ENCODE data around the gene GJA10. TPM values are rescaled to one million over a fixed set of nuclear protein-coding genes. Genes with fewer than 3 reads are reported as not detected.

GJA10 gene
- total RNA-seq, 1 experiment from 2014 or later, result not detected

DNA sequence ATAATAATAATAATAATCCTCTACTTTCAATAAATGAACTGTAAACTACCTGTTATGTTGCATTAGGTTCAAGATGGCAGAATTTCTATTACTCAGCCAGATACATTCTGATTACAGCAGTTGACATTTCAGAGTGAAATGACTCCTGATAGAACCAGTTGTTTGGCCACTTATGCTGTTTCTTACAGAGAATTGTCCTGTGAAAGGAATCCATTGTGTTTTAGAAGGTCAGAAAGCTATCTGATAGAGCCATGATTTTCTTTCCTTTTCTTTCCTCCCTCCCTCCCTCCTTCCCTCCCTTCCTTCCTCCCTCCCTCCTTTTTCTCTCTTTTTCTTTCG, 16.6 kb downstream of the GJA10 start:
- no peaks in the 10 kb centered on the region for H3K27me3 Mint-ChIP-seq (ENCODE audit: insufficient read depth, unreplicated experiment)
- H3K27ac Mint-ChIP-seq (ENCODE audit: low read depth, unreplicated experiment), result no peak overlapping the region
- TF ChIP-seq, protein P1, sequence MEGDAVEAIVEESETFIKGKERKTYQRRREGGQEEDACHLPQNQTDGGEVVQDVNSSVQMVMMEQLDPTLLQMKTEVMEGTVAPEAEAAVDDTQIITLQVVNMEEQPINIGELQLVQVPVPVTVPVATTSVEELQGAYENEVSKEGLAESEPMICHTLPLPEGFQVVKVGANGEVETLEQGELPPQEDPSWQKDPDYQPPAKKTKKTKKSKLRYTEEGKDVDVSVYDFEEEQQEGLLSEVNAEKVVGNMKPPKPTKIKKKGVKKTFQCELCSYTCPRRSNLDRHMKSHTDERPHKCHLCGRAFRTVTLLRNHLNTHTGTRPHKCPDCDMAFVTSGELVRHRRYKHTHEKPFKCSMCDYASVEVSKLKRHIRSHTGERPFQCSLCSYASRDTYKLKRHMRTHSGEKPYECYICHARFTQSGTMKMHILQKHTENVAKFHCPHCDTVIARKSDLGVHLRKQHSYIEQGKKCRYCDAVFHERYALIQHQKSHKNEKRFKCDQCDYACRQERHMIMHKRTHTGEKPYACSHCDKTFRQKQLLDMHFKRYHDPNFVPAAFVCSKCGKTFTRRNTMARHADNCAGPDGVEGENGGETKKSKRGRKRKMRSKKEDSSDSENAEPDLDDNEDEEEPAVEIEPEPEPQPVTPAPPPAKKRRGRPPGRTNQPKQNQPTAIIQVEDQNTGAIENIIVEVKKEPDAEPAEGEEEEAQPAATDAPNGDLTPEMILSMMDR (IDR thresholded peaks at IDR 0.05; ENCODE audit: unreplicated experiment), result no peak
- POLR2A ChIA-PET, result interaction anchor here (0.7 kb wide), 2 partner anchors 195 to 950 kb away, joined by 3 to 5 read pairs; no protein-coding TSS in a partner anchor
- no peak for DNase-seq (ENCODE audit: unreplicated experiment)
- no peaks in the 10 kb centered on the region for H3K4me1 Mint-ChIP-seq (ENCODE audit: insufficient read depth, unreplicated experiment)
- no TSS peak for BruUV-seq (replicated peaks)
- H3K4me3 Mint-ChIP-seq (ENCODE audit: unreplicated experiment), result no peak overlapping the region
- no peaks in the 10 kb centered on the region for H3K9me3 Mint-ChIP-seq (ENCODE audit: unreplicated experiment)
- intact Hi-C loops (cut with micrococcal nuclease), result no loop called here
- no peaks in the 10 kb centered on the region for H3K36me3 Mint-ChIP-seq (ENCODE audit: insufficient read depth, unreplicated experiment)
- CTCF ChIA-PET, result no interaction called here

DNA sequence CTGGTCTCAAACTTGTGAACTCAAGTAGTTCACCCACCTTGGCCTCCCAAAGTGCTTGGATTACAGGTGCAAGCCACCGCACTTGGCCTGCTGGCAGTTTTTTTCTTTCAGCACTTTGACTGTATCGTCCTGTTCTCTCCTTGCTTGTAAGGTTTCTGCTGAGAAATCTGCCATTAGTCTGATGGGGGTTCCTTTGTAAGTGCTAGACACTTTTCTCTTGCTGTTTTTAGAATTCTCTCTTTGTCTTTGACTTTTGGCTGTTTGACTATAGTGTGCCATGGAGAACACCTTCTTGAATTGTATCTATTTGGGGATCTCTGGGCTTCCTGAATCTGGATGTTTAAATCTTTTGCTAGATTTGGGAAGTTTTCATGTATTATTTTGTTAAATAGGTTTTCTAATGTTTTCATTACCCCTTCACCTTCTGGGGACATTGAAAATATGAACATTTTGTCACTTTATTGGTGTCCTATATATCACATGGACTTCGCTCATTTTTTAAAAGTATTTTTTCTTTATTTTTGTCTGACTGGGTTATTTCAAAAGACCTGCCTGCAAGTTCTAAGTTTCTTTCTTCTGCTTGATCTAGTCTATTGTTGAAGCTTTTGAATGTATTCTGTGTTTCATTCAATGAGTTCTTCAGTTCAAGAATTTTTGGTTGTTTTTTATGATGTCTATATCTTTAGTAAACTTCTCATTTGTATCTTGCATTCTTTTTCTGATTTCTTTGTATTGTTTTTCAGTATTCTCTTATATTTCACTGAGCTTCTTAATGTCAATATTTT, 22.1 kb downstream of the GJA10 start:
- Mint-ChIP-seq H3K36me3 (ENCODE audit: insufficient read depth, unreplicated experiment) (no peaks in the 10 kb centered on the region), H3K9me3 (ENCODE audit: unreplicated experiment) (peaks cover 8% of the 10 kb centered on the region), H3K27me3 (ENCODE audit: insufficient read depth, unreplicated experiment) (no peaks in the 10 kb centered on the region), H3K4me3 (ENCODE audit: unreplicated experiment) (no peak overlapping the region), H3K27ac (ENCODE audit: low read depth, unreplicated experiment) (no peak overlapping the region), H3K4me1 (ENCODE audit: insufficient read depth, unreplicated experiment) (no peaks in the 10 kb centered on the region)
- CTCF ChIA-PET, result interaction anchor here (0.6 to 1.0 kb wide), 3 partner anchors 24 to 76 kb away, joined by 3 to 5 read pairs (median 4); no protein-coding TSS in a partner anchor
- no peak for DNase-seq (ENCODE audit: unreplicated experiment)
- intact Hi-C loops (cut with micrococcal nuclease), result no loop called here
- POLR2A ChIA-PET, result no interaction called here
- no TSS peak for BruUV-seq (replicated peaks)
- TF ChIP-seq, protein P1 (IDR thresholded peaks at IDR 0.05; ENCODE audit: unreplicated experiment), result no peak

DNA sequence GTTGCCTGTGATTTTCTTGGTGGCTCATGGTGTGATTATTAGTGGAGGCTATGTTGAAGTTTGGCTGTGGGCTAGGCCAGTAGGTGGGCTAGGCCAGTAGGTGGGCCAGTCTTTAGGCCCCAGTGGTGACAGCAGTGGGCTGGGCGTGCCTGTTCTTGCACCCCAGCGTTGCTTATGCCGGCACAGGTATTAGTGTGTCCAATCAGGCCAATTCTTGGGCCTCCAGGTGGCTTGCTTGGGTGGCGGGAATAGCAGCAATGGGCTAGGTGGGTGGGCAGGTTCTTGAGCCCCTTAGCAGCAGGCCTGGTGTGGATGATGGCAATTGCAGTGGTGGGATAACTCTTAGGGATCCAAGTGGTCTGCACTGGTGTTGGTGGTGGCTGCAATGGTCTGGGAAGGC, 22.9 kb downstream of the GJA10 start:
- H3K9me3 Mint-ChIP-seq (ENCODE audit: unreplicated experiment), result peaks cover 8% of the 10 kb centered on the region
- no peak overlapping the region for H3K27ac Mint-ChIP-seq (ENCODE audit: low read depth, unreplicated experiment)
- TF ChIP-seq, protein P1 (IDR thresholded peaks at IDR 0.05; ENCODE audit: unreplicated experiment), result no peak
- no peak for DNase-seq (ENCODE audit: unreplicated experiment)
- POLR2A ChIA-PET, result no interaction called here
- BruUV-seq (replicated peaks), result no TSS peak
- CTCF ChIA-PET, result interaction anchor here (0.6 to 0.7 kb wide), 2 partner anchors 63 to 77 kb away, joined by 3 to 5 read pairs; no protein-coding TSS in a partner anchor
- no peaks in the 10 kb centered on the region for H3K36me3 Mint-ChIP-seq (ENCODE audit: insufficient read depth, unreplicated experiment)
- intact Hi-C loops (cut with micrococcal nuclease), result no loop called here
- no peaks in the 10 kb centered on the region for H3K4me1 Mint-ChIP-seq (ENCODE audit: insufficient read depth, unreplicated experiment)
- H3K27me3 Mint-ChIP-seq (ENCODE audit: insufficient read depth, unreplicated experiment), result no peaks in the 10 kb centered on the region
- no peak overlapping the region for H3K4me3 Mint-ChIP-seq (ENCODE audit: unreplicated experiment)

DNA sequence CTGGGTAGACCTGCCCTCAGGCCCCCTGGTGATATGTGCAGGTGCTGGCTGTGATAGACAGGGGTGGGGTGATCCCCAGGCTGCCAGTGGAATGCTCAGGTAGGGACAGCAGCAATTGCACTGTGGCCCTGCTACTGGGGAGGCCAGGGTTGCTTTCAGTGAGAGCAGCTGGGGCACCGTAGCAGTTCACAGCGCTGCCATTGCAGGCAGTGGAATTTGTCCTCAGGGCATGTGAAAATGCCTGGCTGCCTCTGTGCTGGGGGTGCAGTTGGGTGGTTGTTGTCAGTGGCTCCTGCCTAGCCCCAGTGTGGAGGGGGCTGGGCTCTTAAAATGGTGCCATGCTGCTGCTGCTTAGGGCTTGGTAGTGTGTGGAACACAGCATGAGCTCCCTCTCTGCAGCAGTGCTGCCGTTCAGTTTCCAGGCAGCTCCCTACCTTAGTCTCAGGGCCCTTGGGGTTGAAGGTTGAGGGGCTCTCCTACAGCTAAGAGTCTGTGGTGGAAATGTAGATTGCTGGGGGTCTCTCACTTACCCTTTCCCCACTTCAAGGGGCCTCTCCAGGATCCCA, 23.6 kb downstream of the GJA10 start:
- BruUV-seq (replicated peaks), result no TSS peak
- Mint-ChIP-seq H3K4me3 (ENCODE audit: unreplicated experiment) (no peak overlapping the region), H3K27ac (ENCODE audit: low read depth, unreplicated experiment) (no peak overlapping the region), H3K27me3 (ENCODE audit: insufficient read depth, unreplicated experiment) (no peaks in the 10 kb centered on the region), H3K9me3 (ENCODE audit: unreplicated experiment) (peaks cover 8% of the 10 kb centered on the region), H3K4me1 (ENCODE audit: insufficient read depth, unreplicated experiment) (no peaks in the 10 kb centered on the region), H3K36me3 (ENCODE audit: insufficient read depth, unreplicated experiment) (no peaks in the 10 kb centered on the region)
- DNase-seq (ENCODE audit: unreplicated experiment), result no peak
- intact Hi-C loops (cut with micrococcal nuclease), result no loop called here
- ChIA-PET POLR2A (interaction anchor here (0.7 kb wide), 1 partner anchor 83 kb away, joined by 3 read pairs; no protein-coding TSS in a partner anchor), CTCF (interaction anchor here (0.5 to 1.2 kb wide), 3 partner anchors 23 to 465 kb away, joined by 3 to 5 read pairs (median 4); no protein-coding TSS in a partner anchor)
- TF ChIP-seq, protein P1 (IDR thresholded peaks at IDR 0.05; ENCODE audit: unreplicated experiment), result no peak
